ENCODE measurements around the gene TCP10L.
"Not testable (repeated sequence)": the region's sequence is repeated elsewhere in the genome, so short reads cannot be mapped to it uniquely, and the experiment has no call there.

TCP10L gene

DNA sequence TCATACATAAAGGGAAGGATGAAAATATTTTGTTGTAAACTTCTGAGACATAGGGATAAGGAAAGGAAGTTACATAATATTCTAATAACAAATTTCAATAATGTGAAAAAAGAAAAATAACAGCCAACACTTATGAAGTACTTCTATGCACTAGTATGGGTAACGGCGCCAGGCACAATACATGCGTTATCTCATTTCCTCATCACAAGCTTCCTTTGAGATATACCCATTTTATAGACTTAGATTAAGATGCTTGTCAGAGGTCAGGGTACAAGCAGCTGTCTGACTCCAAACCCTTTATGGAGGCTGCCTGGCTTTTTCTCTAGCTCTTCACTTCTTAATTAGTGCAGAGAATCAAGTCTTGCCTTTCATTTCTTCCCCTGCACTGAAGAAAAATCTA lies 41.3 kb downstream of the TCP10L start:
- Histone ChIP-seq H3K27ac (no peak overlapping the region), H3K9me3 (no peaks in the 10 kb centered on the region), H3K4me1 (no peaks in the 10 kb centered on the region), H3K4me3 (no peak overlapping the region), H3K27me3 (no peaks in the 10 kb centered on the region), H3K36me3 (no peaks in the 10 kb centered on the region)
- DNase-seq, result no peak
- intact Hi-C loops (cut with DNase I; ENCODE audit: low total_unique reads), result no loop called here
- no peak for TF ChIP-seq CTCF (IDR thresholded peaks at IDR 0.05)

DNA sequence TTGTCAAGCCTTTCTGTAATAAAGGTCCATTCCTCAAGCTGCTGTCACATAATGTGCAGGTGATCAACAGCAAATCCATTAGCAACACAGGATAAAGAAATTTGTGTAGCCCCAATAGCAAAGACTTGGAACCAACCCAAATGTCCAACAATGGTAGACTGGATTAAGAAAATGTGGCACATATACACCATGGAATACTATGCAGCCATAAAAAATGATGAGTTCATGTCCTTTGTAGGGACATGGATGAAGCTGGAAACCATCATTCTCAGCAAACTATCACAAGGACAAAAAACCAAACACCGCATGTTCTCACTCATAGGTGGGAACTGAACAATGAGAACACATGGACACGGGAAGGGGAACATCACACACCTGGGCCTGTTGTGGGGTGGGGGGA lies 42.3 kb downstream of the TCP10L start:
- H3K36me3 ChIP-seq; H3K9me3 ChIP-seq; H3K4me1 ChIP-seq; intact Hi-C loops (cut with DNase I; ENCODE audit: low total_unique reads); H3K27ac ChIP-seq; H3K27me3 ChIP-seq; H3K4me3 ChIP-seq; DNase-seq: not testable (repeated sequence)

DNA sequence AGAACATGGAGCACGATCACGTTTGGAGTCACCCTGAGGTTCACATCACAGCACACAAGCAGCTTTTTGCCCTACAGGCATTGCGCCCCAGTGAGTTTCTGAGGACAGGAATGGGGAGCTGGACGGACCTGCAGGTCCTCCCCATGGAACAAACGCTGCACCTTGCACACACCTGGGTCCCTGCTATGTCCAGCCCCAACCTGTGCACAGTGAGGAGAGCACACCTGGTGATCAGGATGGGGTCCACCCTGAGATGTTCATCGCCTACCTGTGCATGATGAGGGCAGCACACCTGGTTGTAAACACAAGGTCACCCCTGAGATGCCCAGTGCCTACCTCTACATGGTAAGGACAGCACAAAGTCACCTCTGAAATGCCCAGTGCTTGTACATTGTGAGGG lies 45.9 kb downstream of the TCP10L start:
- no peak overlapping the region for H3K4me3 ChIP-seq
- H3K4me1 ChIP-seq, result no peaks in the 10 kb centered on the region
- TF ChIP-seq CTCF (IDR thresholded peaks at IDR 0.05), result no peak
- no peak overlapping the region for H3K27ac ChIP-seq
- intact Hi-C loops (cut with DNase I; ENCODE audit: low total_unique reads), result no loop called here
- no peaks in the 10 kb centered on the region for H3K36me3 ChIP-seq
- H3K9me3 ChIP-seq, result no peaks in the 10 kb centered on the region
- DNase-seq, result no peak
- no peaks in the 10 kb centered on the region for H3K27me3 ChIP-seq

DNA sequence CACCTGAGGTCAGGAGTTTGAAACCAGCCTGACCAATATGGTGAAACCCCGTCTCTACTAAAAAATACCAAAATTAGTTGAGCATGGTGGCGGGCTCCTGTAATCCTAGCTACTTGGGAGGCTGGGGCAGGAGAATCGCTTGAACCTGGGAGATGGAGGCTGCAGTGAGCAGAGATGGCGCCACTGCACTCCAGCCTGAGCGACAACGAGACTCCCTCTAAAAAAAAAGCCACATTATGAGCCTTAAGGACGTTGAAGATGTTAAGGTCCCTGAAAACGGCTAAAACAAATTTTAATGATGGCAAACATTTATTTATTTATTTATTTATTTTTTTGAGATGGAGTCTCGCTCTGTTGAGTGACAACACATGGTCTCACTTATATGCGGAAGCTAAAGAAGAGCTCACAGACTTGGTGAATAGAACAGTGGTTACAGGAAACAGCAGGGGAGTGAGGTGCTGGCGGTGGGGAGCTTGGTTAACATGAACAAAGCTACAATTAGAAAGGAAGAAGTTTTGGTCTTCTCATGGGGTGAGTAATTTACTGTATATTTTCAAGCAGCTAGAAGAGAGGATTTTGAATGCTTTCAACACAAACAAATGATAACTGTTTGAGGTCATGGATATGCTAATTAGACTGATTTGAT lies 47.1 kb downstream of the TCP10L start:
- no peaks in the 10 kb centered on the region for H3K27me3 ChIP-seq
- no peak for DNase-seq
- no peak overlapping the region for H3K27ac ChIP-seq
- no peaks in the 10 kb centered on the region for H3K9me3 ChIP-seq
- no peak for TF ChIP-seq CTCF (IDR thresholded peaks at IDR 0.05)
- H3K36me3 ChIP-seq, result no peaks in the 10 kb centered on the region
- H3K4me3 ChIP-seq, result no peak overlapping the region
- H3K4me1 ChIP-seq, result no peaks in the 10 kb centered on the region
- intact Hi-C loops (cut with DNase I; ENCODE audit: low total_unique reads), result no loop called here

- TF ChIP-seq CTCF (IDR thresholded peaks at IDR 0.05), result no peak
- Histone ChIP-seq H3K4me3 (no peak overlapping the region), H3K9me3 (no peaks in the 10 kb centered on the region), H3K27me3 (no peaks in the 10 kb centered on the region), H3K27ac (no peak overlapping the region), H3K36me3 (no peaks in the 10 kb centered on the region), H3K4me1 (no peaks in the 10 kb centered on the region)
- no peak for DNase-seq
- intact Hi-C loops (cut with DNase I; ENCODE audit: low total_unique reads), result no loop called here
These were observed 47.8 kb downstream of the TCP10L start for GRCh38 chr21:32537569-32537881.

DNA sequence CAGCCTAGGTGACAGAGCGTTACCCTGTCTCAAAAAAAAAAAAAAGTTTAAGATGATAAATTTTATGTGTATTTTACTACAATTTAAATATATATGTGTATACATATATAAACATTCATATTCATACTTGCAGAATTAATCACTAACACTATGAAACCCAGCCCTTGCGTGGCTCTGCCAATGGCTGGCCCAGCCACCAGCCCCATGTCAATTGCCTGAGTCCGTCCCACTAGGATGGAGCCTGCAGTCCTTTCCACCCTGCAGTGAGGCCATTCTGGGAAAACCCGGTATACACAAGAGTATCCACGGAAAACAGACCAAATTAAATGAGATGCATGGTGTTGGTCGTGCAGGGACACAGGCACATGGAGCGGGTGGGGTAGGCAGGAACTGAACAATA lies 49.7 kb downstream of the TCP10L start:
- Histone ChIP-seq H3K4me3 (no peak overlapping the region), H3K36me3 (no peaks in the 10 kb centered on the region), H3K4me1 (no peaks in the 10 kb centered on the region), H3K9me3 (no peaks in the 10 kb centered on the region), H3K27me3 (no peaks in the 10 kb centered on the region), H3K27ac (no peak overlapping the region)
- no peak for TF ChIP-seq CTCF (IDR thresholded peaks at IDR 0.05)
- DNase-seq, result no peak
- intact Hi-C loops (cut with DNase I; ENCODE audit: low total_unique reads), result no loop called here

All from tibial artery (tissue), 4 donors.